Smooth muscle cell of the brain vasculature (primary cell): ENCODE measurements around the gene CEND1.

ENCODE experiments used
- DNase-seq: peaks from one replicate; pipeline ENCODE4 v3.0.0-alpha.2; 2012; ENCODE audit warnings: low read depth, low spot score

Gene CEND1

DNA sequence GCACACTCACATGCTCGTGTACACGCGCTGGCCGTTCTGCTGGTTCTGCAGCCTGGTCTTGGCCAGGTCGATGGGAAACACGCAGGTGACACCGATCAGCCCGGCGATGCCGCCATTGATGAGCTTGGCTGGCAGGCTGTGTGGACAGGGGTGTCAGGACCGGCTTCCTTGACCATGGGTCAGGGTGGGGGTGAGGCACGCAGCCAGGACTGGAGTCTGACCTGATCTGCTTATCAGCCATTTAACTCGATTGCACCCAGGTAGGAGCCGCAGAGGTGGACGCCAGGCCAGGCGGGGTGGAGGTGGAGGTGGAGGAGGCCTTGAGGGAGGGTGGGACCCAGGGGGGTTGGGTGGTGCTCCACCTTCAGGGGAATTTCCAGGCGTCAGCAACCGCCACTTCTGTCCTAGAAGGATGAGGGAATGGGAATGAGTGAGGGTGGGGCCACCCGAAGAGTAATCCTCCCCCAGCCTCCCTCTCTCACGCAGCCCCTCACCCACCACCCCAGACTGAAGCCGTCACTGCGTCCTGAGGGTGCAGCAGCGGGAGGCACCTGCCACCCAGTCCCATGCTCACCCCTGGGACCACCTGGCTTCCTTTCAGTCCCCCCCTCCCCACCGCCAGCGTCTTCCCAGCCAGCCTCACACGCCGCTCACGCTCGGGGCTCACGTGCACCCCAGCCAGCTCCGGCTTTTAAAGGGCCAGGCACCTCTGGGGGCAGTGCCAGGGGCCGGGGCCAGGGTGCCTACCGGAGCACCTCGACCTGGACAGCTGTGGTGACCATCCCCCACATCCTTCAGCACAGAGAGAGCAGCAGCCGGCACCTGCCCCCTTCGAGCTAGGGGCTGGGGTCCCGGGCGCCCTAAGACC lies 5.1 kb upstream of the CEND1 start:
- DNase-seq = no peak

DNA sequence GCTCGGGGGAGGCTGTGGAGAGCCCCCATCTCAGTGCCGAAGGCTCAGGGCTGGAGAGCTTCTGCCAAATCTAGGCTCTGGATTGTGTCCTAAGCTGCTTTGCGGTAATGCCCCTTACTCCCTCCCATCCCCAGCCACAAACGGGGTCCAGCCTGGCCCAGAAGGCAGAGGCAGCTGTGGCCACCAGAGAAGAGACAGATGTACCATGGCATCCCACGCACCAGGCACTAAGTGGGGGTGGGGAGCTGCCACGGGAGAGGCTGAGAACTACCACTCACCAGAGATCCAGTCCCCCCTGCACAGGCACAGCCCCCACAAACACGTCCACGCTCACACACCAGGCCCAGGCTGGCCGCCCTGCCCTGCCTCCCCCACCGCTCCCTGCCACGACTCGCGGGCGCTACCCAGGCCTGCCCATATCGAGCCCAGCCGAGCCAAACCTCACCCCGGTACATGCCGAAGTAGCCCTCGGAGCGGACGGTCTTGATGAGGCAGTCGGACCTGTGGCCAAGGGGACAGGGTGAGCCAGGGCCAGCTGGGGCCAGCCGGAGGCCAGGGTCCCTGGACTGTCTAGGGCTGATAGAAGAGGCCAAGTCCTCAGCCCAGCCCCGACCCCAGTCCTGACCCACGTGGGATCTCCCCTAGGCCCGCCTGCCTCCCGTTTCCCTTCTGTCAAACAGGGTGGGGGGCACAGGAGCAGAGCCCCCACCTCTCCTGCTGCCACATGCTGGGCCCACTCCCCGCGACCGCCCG lies 4.3 kb upstream of the CEND1 start:
- no peak for DNase-seq

GRCh38 chr11:793556-793955 lies 3.7 kb upstream of the CEND1 start:
- DNase-seq = no peak

DNA sequence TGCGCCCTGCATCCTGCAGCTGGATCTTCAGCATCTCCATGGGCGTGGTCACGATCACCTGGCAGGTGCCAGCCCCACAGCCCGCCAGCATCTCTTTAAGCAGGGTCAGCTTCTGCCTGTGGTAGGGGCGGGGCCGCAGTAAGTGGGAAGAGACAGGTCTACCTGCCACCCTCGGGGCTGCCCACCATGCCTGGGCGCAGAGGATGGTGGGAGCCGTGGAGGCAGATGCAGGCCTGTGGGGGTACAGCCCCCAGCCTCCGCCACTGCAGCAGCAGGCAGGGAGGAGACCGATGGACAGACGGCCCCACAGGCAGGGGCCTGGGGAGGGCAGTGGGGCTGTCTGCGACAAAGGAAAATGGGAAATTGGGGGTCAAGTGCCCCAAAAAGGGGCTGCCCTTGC lies 3.0 kb upstream of the CEND1 start:
- DNase-seq = no peak

- DNase-seq = no peak
These were observed 2.6 kb upstream of the CEND1 start for GRCh38 chr11:792535-792821.

DNA sequence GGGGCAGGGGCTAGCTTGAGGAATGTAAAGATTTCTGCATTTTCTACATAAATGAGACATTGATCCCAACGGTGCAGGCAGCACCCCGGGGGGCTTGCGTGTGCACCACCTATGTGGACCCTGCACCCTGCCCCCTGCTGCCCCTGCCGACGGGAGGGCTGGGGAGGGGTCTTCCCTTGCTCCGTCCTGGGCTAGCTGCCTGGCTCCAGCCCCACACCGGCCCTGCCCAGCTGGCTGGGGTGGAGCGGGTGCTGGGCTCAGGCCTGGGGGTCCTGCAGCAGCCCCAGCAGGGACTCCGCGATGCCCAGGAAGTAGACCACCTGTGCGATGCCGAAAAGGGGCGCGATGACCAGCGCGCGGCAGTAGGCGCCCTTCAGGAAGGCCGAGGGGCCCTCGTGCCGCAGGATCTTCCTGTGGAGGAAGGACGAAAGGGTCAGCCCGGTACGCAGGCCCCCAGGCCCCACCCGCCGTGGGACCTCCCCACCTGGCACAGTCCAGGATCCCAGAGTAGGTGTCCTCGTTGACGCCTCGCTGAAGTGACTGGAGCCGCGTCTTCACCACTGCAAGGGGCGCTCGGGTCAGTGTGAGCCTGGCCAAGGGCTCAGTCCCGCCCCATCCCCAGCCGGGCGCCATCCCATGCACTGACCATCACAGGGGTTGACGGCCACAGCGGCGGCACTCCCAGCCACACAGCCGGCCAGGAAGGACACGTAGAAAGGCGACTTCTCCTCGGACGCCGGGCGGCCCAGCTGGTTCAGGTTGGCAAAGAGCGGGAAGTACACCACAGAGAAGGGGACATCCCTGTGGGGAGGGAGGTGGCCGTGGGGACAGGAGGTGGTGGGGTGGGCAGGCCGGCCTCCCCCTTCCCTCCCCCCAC lies 2.0 kb upstream of the CEND1 start:
- DNase-seq = no peak

GRCh38 chr11:790721-791564 lies 1.1 kb upstream of the CEND1 start:
- DNase-seq = no peak

GRCh38 chr11:788953-789940 lies 643 bp downstream of the CEND1 start:
- no peak for DNase-seq

DNA sequence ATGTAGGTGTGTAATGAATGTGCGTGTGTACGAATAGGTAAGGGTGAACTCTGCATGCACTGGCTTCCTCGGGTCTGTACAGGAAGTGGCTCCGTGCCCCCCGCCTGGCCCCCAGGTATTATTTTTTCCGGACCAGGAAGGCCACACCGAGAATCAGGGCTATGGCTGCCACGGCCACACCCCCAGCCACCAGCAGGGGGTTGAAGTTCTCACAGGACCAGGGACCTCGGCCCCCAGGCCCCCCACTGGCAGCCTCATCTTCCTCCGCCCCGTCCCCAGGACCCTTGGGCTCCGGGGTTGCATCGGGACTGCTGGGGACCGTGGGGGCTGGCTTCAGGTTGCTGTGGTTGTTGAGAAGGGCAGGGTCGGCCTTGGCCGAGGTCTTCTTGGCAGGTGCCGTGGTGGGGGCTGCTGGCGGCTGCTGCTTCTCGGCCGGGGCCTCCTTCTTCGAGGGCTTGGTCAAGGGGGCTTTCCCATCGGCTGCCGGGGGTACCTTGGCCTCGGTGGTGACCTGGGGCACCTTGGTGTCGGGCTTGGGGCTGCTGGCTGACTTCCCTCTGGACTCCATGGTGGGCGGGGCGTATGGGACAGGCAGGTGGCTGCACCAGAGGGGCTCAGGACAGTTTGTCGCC lies 1.8 kb downstream of the CEND1 start:
- no peak for DNase-seq

DNA sequence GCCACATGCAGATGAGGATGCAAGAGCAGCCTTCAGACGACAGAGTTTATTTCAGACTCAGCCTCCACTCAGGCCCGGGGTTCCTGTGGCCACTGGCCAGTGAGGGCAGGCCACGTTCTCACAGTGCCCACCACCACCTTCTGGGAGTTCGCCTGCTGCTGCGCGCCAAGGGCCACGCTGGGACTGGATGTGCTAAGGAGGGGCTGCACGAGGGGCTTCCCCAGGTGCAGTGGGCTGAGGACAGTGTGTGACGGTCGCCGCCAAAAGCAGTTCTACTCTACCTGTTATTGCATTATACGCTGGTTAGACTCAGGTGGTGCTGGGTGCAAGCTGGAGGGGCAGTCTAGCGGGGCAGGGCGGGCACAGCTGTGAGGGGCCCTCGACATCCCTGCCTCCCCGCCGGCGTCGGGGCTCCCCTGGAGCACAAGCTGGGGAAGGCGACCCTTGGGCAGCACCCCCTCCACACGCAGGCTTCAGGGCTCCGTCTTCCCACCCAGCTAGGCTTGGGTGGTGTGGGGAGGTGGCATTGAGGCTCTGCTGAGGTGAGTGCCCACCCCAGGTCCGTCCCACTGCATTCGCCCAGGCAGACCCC lies 2.7 kb downstream of the CEND1 start:
- DNase-seq = no peak

- no peak for DNase-seq
These were observed 3.4 kb downstream of the CEND1 start for GRCh38 chr11:786235-787083.

- DNase-seq = no peak
These were observed 6.3 kb downstream of the CEND1 start for GRCh38 chr11:783581-784015.

- DNase-seq = no peak
These were observed 7.4 kb downstream of the CEND1 start for GRCh38 chr11:782264-783174.

GRCh38 chr11:779955-780532 lies 9.8 kb downstream of the CEND1 start:
- DNase-seq = no peak

DNA sequence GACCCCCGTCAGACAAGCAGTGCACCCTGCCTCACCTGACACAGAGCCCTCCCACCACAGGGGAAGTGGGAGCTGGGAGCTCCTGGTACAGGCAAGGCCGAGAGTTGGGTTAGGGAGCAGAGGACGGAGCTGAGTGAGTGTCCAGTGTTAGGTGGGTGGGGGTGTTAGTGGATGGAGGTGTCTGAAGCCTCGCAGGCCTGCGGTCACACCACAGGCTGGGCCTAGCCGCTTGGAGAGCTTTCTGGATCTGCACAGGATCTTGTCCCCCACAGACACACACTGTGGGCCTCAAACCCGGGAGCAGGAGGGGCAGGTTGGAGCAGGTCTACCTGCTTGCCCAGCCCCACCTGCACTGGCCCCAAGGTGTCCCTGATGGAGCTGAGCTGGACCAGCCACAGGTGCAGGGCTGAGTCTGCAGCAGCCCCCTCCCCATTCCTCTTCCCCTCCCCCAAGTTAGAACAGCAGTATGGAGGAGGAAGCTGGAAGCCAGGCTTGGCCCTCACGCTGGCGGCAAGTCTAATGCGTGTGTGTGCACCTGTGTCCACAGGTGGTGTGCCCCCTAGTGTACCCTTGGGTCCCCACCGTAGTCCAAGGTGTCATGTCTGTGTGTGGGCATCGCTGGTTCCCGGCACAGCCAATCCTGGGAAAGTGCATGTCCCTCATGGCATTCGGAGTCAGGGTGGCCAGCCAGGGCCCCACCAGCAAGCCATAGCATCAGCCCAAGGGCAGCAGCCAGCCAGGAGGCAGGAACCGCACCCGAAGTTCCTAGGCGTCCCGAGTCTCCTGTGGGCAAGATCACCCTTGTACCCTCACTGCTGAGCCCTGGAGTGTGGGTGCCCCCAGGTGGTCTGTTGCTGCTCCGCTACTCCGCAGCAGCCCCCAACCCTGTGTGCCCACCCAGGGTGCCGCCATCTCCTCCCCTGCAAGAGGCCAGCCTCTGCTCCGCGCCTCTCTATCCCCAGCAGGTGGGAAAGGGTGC lies 10.6 kb downstream of the CEND1 start:
- no peak for DNase-seq
